Osteoblast (primary cell): ENCODE data around the gene SDR42E2. TPM values are rescaled to one million over a fixed set of nuclear protein-coding genes. Genes with fewer than 3 reads are reported as not detected.

Source experiments
- DNase-seq: peaks from one replicate; pipeline ENCODE4 v3.0.0; 2011; ENCODE audit warnings: low spot score, mixed read lengths; ENCODE audit not compliant: insufficient read length; ENCODE audit errors: missing footprints
- H2AFZ ChIP-seq: 2 replicates; pipeline ENCODE4 v1.6.0; 2011; ENCODE audit warnings: mild to moderate bottlenecking, low read length
- H3K27ac ChIP-seq: 2 replicates; pipeline ENCODE4 v1.5.1; 2011; ENCODE audit warnings: mild to moderate bottlenecking, low read depth, low read length, moderate library complexity
- H3K27me3 ChIP-seq: 2 replicates; pipeline ENCODE4 v1.6.0; 2012; ENCODE audit warnings: mild to moderate bottlenecking, control low read depth, inconsistent platforms, low read length, moderate library complexity; ENCODE audit not compliant: insufficient read depth
- H3K36me3 ChIP-seq: 2 replicates; pipeline ENCODE4 v1.5.1; 2011; ENCODE audit warnings: mild to moderate bottlenecking, low read length, control low read depth, moderate library complexity; ENCODE audit not compliant: insufficient read depth
- H3K4me1 ChIP-seq: 2 replicates; pipeline ENCODE4 v1.5.1; 2011; ENCODE audit warnings: mild to moderate bottlenecking, low read length, control low read depth, moderate library complexity; ENCODE audit not compliant: insufficient read depth
- H3K4me2 ChIP-seq: 2 replicates; pipeline ENCODE4 v1.6.0; 2011; ENCODE audit warnings: mild to moderate bottlenecking, low read length; ENCODE audit not compliant: insufficient read depth
- H3K4me3 ChIP-seq: fragments of 200-600 bp; sonication (generic); 3 replicates; pipeline ENCODE4 v1.5.1; 2012; ENCODE audit warnings: mild to moderate bottlenecking, low read length, inconsistent platforms; ENCODE audit not compliant: insufficient read depth
- H3K79me2 ChIP-seq: 2 replicates; pipeline ENCODE4 v1.6.0; 2012; ENCODE audit warnings: mild to moderate bottlenecking, low read length, control low read depth, inconsistent platforms; ENCODE audit not compliant: insufficient read depth
- H3K9me3 ChIP-seq: 2 replicates; pipeline ENCODE4 v1.5.1; 2011; ENCODE audit warnings: low read depth, low read length, control low read depth
- H4K20me1 ChIP-seq: 2 replicates; pipeline ENCODE4 v1.6.0; 2012; ENCODE audit warnings: mild to moderate bottlenecking, low read length, control low read depth; ENCODE audit not compliant: insufficient read depth
- total RNA-seq: library from RNA; depleted of rRNA; stranded (reverse); fragments of >200 nt; gene quantifications from 2 replicates; pipeline ENCODE4 v1.2.3, GENCODE V29; 2012
- TF ChIP-seq, protein P1 (sequence below): IDR thresholded peaks from 2 replicates; pipeline ENCODE4 v1.5.1; 2011; ENCODE audit warnings: mild to moderate bottlenecking, low read depth, low read length, moderate library complexity; ENCODE audit errors: extremely low read depth

Gene SDR42E2
- not detected in 2 replicates for total RNA-seq

DNA sequence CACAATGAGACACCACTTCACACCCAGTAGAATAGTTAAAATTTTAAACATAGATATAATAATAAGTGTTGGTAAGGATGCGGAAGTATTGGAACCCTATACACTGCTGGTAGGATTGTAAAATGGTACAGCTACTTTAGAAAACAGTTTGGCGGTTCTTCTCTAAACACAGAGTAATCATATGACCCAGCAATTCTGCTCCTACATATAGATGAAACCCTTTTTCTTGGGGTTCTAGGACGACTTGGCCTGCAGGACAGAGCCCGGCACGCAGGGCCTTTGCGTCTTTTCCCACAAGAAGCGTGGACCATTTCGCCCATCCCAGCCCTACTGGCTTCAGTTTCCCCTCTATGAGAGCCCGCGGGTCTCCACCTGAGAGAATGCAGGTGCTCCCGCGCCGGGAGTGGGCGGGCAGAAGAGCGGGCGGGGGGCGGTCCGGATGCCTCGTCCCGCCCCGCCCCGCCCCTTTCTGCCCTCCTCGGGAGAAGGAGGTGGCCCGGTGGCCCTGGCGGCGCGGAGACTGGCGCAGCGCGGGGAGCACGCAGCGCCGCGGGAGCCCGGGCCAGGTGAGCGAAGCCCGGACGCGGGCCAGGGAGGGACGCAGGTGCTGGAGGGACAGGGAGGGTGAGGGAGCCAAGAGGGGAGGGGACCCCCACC, at the start of gene SDR42E2:
TSS of gene SDR42E2 (plus strand) at position 508 of the 657 bp plus-strand sequence. CDS start 3,077 bp downstream, outside the sequence.
- H3K4me1 ChIP-seq = no peaks in the 10 kb centered on the region
- H3K9me3 ChIP-seq = no peaks in the 10 kb centered on the region
- no peaks in the 10 kb centered on the region for H3K79me2 ChIP-seq
- no peak within 1 kb of the TSS for H3K4me3 ChIP-seq
- no peak within 1 kb of the TSS for H3K27ac ChIP-seq
- no peak for DNase-seq
- no peaks in the 10 kb centered on the region for H4K20me1 ChIP-seq
- H3K36me3 ChIP-seq = no peaks in the 10 kb centered on the region
- no peak within 1 kb of the TSS for H3K4me2 ChIP-seq
- TF ChIP-seq, protein P1, sequence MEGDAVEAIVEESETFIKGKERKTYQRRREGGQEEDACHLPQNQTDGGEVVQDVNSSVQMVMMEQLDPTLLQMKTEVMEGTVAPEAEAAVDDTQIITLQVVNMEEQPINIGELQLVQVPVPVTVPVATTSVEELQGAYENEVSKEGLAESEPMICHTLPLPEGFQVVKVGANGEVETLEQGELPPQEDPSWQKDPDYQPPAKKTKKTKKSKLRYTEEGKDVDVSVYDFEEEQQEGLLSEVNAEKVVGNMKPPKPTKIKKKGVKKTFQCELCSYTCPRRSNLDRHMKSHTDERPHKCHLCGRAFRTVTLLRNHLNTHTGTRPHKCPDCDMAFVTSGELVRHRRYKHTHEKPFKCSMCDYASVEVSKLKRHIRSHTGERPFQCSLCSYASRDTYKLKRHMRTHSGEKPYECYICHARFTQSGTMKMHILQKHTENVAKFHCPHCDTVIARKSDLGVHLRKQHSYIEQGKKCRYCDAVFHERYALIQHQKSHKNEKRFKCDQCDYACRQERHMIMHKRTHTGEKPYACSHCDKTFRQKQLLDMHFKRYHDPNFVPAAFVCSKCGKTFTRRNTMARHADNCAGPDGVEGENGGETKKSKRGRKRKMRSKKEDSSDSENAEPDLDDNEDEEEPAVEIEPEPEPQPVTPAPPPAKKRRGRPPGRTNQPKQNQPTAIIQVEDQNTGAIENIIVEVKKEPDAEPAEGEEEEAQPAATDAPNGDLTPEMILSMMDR = no peak
- H2AFZ ChIP-seq = no peak within 1 kb of the TSS
- H3K27me3 ChIP-seq = peaks cover 7% of the 10 kb centered on the region

DNA sequence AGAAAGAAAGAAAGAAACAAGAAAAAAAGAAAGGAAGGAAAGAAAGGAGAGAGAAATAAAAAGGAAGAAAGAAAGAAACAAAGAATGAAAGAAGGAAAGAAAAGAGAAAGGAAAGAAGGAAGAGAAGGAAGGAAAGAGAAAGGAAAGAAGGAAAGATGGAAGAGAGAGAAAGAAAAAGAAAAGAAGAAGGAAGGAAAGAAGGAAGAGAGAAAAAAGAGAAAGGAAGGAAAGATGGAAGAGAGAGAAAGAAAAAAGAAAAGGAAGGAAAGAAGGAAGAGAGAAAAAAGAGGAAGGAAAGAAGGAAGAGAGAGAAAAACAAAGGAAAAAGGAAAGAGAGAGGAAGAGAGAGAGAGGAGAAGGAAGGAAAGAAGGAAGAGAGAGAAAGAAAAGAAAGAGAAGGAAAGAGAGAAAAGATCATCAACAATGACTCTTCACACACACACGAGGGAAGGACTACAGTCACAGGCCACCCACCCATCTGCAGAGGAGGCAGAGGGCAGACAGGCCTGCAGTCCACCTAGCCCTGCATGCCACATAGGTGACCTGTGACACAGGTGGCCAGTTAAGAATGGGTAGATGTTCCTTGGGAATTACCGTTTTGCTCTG, 46.1 kb upstream of the SDR42E2 start:
- Histone ChIP-seq H4K20me1 (no peaks in the 10 kb centered on the region), H3K4me2 (no peak overlapping the region), H3K4me1 (no peaks in the 10 kb centered on the region), H3K4me3 (no peak overlapping the region), H3K27ac (no peak overlapping the region), H3K79me2 (no peaks in the 10 kb centered on the region), H2AFZ (no peak overlapping the region), H3K27me3 (no peaks in the 10 kb centered on the region), H3K36me3 (no peaks in the 10 kb centered on the region), H3K9me3 (no peaks in the 10 kb centered on the region)
- DNase-seq = no peak
- TF ChIP-seq, protein P1 = no peak

DNA sequence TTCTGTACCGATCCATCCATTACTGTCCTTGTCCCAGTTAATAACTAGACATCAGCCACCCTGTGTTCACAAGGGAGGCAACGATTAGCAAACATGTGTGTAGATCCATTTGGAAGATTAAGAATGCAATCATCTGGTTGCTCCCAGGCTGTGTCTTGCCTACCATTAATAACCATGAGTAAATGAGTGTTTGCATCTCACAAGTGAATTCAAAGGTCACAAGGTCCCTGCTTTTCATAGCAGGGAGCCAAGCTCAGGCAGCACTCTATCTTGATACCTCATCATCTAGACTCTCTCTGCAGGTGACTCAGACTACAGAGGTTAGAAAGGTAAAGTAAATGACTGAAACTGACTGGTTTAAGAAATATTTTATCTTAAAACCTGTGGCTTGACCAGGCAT, 44.7 kb upstream of the SDR42E2 start:
- TF ChIP-seq, protein P1 = no peak
- no peak overlapping the region for H3K4me2 ChIP-seq
- DNase-seq = no peak

DNA sequence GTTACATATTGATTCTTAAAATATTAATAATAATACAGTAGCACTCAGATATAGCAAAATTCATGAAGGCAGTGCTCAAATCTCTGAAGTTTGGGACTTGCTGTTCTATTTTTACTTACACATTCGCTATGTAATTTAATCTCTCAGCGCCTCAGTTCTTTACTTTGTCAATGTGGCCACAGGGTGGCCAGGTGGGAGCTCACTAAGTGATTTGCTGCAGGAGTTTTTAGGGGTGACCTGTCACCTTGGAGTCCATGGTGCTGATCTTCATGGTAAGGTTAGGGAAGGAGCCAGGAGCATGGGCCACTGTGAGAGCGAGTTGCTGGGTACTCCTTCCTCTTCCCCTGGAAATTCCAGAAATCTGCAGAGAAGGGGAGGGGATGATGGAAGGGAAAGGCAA, 41.9 kb upstream of the SDR42E2 start:
- H3K79me2 ChIP-seq = no peaks in the 10 kb centered on the region
- H3K9me3 ChIP-seq = no peaks in the 10 kb centered on the region
- no peaks in the 10 kb centered on the region for H3K4me1 ChIP-seq
- no peaks in the 10 kb centered on the region for H3K36me3 ChIP-seq
- no peak overlapping the region for H2AFZ ChIP-seq
- H3K27me3 ChIP-seq = no peaks in the 10 kb centered on the region
- no peak for DNase-seq
- H3K4me3 ChIP-seq = no peak overlapping the region
- no peaks in the 10 kb centered on the region for H4K20me1 ChIP-seq
- no peak overlapping the region for H3K4me2 ChIP-seq
- no peak overlapping the region for H3K27ac ChIP-seq
- TF ChIP-seq, protein P1 = no peak

More for the DNA sequence above, 44.7 kb upstream of the SDR42E2 start:
- Histone ChIP-seq H3K4me3 (no peak overlapping the region), H3K4me1 (no peaks in the 10 kb centered on the region), H3K27me3 (no peaks in the 10 kb centered on the region), H4K20me1 (no peaks in the 10 kb centered on the region), H3K79me2 (no peaks in the 10 kb centered on the region), H3K9me3 (no peaks in the 10 kb centered on the region), H3K36me3 (no peaks in the 10 kb centered on the region), H3K27ac (no peak overlapping the region), H2AFZ (no peak overlapping the region)
